HG02938 (cell line): ENCODE data around the gene HSPBAP1.
A peak's percentile ranks its signal among the peaks of the same experiment; 100 is the strongest.

Source experiments
- ATAC-seq: cut with Tn5 transposase; IDR thresholded peaks from one replicate; pipeline ENCODE4 v1.9.1; 2021; ENCODE audit warnings: mild to moderate bottlenecking, moderate library complexity; ENCODE audit not compliant: unreplicated experiment

The HSPBAP1 gene

DNA sequence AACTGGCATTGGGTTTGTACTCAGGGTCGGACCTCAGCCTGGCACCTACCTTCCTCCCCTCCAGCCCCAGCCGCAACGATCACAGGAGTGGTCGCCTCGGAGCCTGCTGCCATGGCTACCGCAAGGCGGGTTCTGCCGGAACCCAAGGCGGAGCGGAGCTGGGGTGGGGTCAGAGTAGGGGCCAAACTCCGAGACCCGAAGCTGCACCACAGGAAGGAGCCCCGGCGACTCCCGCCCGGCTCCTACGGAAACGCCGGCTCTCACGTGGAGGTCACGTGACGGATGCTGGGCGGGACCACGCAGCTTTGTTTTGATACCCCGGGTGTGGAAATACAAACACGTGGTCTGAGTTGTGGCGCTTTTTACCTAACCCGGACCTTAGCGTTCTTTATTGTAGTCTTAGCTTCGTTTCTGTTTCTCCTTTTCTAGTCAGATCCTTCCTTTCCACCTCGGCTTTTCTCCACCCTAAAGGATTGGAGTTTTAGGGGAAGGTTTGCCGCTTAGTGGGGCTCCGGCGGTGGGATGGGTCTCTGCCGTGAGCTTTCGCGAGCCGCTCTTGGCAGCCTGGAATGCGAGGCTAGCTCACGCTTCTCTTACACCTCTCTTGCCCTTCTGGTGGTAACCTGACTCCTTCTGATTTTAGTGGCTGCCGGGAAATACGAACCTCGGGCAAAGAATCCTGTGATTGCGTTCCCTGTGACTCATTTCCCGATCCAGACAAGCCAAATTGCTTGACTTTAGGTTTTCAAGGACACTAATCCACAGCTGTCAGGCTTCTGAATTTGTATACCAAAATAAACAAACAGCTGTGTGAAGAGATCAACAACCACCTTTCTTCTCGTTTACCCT lies at the start of gene HSPBAP1:
TSS of gene HSPBAP1 (minus strand) at position 264 of the 849 bp plus-strand sequence. CDS start at position 113, 151 bp downstream.
- ATAC-seq = peak; percentile 55

GRCh38 chr3:122835590-122835989 lies 42.0 kb upstream of the HSPBAP1 start:
- no peak for ATAC-seq

- no peak for ATAC-seq
Observed at GRCh38 chr3:122828281-122828680, 34.6 kb upstream of the HSPBAP1 start.

- ATAC-seq = no peak
Observed at GRCh38 chr3:122826278-122826677, 32.6 kb upstream of the HSPBAP1 start.

DNA sequence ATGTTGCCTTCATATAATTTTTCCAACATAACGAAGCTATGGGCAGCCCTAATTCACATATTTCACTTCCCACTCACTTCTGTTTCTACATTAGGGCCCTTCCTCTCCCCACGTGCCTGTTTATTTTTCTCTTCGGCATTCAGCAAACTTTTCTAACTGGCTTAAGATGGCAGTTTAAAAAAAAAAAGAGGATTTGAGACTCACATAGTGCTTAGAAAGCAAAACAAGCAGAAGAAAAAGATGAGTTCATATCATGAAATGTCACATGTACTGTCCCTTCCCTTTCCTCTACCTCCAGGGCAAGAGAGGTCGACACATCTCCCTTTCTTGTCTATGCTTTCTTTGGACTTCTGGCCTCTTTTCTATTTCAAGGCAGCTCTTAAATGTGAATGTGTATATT lies 31.8 kb upstream of the HSPBAP1 start:
- no peak for ATAC-seq

GRCh38 chr3:122824465-122825381 lies 31.1 kb upstream of the HSPBAP1 start:
- no peak for ATAC-seq

- ATAC-seq = no peak
Observed at GRCh38 chr3:122816587-122816986, 23.0 kb upstream of the HSPBAP1 start.

- ATAC-seq = no peak
Observed at GRCh38 chr3:122810734-122811133, 17.1 kb upstream of the HSPBAP1 start.

DNA sequence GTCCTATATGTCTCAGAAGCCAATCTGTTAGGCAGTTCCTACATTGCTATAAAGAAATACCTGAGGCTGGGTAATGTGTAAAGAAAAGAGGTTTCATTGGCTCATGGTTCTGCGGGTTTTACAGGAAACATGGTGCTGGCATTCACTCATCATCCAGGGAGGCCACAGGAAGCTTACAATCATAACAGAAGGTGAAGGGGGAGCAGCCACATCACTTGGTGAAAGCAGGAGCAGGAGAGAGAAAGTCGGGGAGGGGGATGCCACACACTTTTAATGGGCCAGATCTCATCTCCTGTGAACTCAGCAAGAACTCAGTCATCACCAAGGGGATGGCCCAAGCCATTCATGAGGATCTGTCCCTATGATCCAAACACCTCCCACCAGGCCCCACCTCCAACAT lies 10.3 kb upstream of the HSPBAP1 start:
- no peak for ATAC-seq

GRCh38 chr3:122802323-122802722 lies 8.7 kb upstream of the HSPBAP1 start:
- no peak for ATAC-seq

DNA sequence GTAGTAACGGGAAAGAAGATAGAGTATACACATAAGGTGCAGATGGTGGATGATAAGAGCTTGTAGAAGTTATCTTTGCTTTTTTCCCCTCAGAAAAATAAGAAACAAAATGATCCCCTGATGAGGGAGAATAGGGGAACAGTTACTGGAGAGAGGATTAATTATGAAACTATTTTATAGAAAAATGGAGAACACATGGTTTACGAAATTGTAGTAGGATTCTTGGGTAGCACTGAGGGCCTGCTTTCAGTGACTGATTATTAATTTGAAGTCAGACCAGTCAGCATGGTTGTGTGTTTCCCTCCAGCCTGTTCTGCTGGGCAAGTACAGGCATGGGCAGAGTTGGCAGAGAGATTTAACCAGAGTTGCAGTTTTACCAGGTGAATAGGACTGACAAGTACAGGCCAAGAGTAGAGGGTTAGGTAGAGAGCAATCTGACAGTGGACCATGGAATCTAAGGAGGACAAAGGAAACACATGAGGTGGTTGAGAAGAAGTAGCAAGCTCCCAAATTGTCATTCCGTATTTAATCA lies 7.1 kb upstream of the HSPBAP1 start:
- no peak for ATAC-seq

DNA sequence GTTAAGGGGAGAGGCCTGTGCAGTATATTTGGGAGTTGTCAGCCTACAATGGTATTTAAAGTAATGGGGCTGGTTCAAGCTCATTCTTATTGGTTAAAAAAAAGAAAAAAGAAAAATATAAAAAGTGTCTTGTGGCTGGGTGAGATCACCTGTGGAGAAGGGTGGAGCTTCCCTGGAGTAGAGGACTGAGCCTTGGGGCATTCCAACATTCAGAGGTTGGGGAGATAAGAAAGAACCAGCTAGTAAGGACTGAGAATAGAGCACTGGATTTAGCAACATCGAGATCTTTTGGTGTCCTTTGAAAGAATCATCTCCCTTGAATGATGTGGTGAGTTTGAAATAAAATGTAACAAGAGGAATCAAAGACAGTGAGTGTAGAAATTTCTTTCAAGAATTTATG lies 6.4 kb upstream of the HSPBAP1 start:
- ATAC-seq = no peak

- no peak for ATAC-seq
Observed at GRCh38 chr3:122799322-122799721, 5.7 kb upstream of the HSPBAP1 start.

GRCh38 chr3:122797291-122797690 lies 3.7 kb upstream of the HSPBAP1 start:
- ATAC-seq = no peak

GRCh38 chr3:122795674-122796195 lies 2.1 kb upstream of the HSPBAP1 start:
- ATAC-seq = no peak

DNA sequence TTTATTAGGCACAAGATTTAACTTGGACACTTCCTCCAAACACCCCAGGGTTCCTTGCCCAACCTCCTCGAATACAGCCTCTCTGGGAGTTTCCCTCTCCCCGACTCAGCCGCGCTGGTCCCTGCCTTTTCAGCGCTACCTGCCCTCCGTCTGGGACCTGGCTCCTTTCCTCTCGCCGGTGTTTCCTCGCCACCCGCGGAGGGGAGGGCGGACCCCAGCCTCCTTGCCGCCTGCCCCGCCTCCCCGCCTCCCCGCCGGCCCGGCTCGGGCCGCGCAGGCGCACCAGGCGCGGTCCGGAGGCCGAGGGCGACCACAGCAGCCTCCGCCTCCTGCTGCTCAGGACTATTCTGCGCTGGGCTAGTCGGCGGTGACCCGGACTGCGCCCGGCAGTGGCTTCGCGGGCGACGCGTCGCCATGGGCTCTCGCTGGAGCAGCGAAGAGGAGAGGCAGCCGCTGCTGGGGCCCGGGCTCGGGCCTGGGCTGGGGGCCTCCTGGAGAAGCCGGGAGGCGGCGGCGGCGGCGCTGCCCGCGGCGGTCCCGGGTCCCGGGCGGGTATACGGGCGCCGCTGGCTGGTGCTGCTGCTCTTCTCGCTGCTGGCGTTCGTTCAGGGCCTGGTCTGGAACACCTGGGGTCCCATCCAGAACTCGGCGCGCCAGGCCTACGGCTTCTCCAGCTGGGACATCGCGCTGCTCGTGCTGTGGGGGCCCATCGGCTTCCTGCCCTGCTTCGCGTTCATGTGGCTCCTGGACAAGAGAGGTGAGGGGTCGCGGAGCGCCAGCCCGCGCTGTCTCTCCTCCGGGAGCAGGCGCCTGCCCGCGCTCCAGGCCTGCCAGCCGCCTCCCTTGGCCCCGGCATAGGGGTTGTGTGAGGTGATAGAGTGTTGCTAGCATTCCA lies 1.4 kb upstream of the HSPBAP1 start, which contains the start of gene SLC49A4:
TSS of gene SLC49A4 (plus strand) at position 291 of the 895 bp plus-strand sequence. CDS start at position 415, 124 bp downstream.
- peak; percentile 55 for ATAC-seq

DNA sequence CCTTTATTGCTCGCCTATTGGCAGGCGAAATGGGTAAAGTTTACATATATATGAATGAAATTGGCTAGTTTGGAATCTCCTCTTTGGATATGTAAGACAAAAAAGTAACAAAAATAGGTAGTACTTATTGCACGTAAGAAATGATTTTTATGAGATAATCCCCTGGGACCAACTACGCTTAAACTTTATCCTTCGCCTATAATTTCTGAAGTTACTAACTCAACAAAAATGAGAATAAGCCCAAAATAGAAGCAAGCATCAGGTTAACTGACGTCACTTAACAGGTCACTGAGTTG lies 800 bp upstream of the HSPBAP1 start:
- ATAC-seq = no peak

DNA sequence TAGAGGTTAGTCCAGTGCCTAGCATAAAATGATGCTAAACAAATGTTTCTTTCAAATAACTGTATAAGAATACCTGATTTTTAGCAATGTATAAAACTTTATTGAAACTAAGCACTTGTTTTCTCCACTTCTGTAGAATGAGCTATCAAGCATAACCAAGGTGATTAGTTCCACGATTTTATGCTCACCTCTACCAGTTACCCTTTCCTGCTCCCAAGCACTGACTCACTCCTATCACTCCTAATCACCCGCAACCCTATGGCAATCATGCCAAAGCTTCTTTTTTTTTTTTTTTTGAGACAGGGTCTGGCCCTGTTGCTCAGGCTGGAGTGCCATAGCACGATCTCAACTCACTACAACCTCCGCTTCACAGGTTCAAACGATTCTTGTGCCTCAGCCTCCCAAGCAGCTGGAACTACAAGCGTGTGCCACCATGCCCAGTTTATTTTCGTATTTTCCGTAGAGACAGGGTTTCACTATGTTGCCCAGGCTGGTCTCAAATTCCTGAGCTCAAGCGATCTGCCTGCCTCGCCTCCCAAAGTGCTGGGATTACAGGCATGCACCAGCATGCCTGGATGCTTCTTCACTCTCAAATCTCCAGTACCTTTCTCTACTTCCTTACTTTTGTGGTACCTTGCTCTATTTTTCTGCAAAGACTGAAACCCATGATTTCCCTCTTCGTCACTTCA lies 3.9 kb downstream of the HSPBAP1 start:
- ATAC-seq = no peak

- ATAC-seq = no peak
Observed at GRCh38 chr3:122787872-122788271, 5.8 kb downstream of the HSPBAP1 start.

DNA sequence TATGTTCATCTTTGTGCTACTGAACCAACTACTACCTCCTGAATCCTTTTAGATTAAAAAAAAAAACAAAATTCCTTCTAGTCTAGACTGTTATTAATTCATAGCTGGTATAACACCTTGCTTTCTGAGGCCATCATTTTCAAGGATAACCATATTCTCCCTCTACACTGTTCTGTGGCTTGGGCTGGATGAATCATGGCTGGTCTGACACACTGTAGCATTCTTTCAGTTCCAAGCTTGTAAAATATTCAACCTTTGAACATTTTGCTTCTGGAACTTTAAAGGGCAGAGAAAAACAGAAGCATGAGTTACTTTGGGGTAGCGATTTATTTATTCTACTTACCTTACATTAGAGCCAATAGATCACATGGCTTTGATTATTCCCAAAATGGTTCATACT lies 7.6 kb downstream of the HSPBAP1 start:
- no peak for ATAC-seq
